ENCODE data around the gene OR13J1.
A peak's percentile ranks its signal among the peaks of the same experiment; 100 is the strongest.
"Not testable (repeated sequence)": the region's sequence is repeated elsewhere in the genome, so short reads cannot be mapped to it uniquely, and the experiment has no call there.

OR13J1 gene

DNA sequence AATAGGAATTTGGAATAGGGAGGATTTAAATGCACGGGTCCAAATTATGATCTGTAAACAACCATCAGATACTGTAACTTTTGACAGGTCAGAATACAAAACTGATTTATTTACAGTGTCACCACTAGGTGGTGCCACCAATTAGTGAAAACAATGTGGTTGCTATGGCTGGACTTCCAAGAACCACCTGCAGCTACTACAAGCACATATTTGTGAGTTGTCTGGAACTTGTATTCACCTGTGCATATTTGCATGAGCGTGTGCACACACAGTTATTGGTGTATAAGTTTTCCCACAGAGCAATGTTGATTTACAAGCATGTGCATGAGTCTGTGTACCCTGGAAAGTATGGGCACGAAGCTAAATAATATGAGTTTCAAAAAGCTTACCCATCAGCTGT, 32.8 kb upstream of the OR13J1 start:
- DNase-seq = peak; percentile 80 to 88

DNA sequence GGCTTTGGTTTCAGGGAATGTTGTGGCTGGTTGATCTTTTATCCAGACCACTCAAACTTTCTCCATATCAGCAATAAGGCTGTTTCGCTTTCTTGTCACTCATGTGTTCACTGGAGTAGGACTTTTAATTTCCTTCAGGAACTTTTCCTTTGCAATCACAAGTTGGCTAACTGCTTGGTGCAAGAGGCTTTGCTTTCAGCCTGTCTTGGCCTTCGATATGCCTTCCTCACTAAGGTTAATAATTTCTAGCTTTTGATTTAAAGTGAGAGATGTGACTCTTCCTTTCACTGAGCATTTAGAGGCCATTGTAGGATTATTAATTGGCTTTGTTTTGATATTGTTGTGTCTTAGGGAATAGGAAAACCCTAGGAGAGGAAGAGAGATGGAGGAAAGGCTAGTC, 28.8 kb upstream of the OR13J1 start:
- no peak for DNase-seq

DNA sequence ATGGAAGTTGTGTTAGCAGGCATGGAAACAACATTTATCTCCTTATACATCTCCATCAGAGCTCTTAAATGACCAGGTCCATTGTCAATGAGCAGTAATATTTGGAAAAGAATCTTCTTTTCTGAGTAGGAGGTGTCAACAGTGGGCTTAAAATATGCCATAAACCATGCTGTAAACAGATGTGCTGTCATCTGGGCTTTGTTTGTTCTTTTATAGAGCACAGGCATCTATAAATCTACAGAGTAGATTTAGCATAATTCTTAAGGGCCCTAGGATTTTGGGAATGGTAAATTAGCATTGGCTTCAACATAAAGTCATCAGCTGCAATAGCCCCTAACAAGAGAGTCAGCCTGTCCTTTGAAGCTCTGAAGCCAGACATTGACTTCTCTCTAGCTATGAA, 28.1 kb upstream of the OR13J1 start:
- no peak for DNase-seq

GRCh38 chr9:35897376-35898099, 27.3 kb upstream of the OR13J1 start:
- not testable (repeated sequence) for DNase-seq

DNA sequence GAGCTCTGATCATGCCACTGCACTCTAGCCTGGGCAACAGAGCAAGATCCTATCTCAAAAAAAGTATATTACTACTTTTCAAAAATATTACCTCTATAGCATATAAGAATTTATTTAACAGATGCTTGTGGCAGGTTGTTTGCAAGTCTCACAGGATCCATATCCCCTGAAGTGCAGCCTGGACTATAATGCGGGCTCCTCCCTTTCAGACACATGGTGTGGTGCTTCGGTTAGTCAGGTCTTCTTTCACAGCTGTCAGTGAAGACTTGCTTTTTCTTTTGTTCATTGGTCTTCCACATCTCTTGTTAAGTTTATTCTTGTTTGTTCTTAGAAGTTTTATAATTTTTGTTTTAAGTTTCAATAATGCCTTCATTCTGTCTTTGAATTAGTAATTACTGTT, 26.4 kb upstream of the OR13J1 start:
- no peak for DNase-seq

DNA sequence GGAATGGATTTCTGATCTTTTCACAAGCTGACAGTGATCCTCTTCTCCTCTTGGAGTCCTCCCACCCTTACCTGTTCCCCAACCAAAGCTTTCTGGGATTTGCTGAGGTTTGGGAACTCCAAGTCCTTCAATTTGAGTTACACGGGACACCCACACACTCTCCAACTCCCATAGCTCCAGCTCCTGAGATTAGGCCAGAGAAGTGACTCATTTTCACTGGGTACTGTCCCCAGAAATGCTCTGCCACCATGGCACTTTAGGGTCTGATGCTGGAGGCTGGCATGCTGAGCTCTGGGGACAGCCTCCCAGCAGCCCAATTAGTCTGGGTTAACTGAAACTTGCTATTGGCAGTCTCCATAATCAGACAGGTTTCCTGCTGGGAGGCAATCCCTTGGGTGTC, 21.9 kb upstream of the OR13J1 start:
- DNase-seq = no peak

- DNase-seq = no peak
These were observed 21.4 kb upstream of the OR13J1 start for GRCh38 chr9:35891646-35892045.

- DNase-seq = not testable (repeated sequence)
These were observed 14.7 kb upstream of the OR13J1 start for GRCh38 chr9:35884908-35885307.

DNA sequence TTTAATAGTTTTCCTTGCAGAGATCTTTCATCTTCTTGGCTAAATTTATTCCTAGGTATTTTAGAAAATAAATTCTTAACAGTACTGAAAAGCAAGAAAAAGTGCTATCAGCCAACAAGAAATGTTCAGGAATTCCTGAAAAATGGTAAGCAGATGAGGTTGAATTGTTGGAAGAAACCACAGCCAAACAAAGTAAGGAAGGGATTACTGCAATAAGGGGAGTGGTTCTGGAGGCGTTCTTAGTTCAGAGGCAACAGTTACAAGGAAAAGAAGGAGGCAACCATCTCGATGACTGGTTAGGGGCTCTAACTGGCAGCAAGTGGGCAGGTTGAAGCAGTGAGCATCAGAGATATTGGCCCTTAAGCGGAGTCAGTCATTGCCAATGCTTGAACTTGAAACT, 12.8 kb upstream of the OR13J1 start:
- no peak for DNase-seq

DNA sequence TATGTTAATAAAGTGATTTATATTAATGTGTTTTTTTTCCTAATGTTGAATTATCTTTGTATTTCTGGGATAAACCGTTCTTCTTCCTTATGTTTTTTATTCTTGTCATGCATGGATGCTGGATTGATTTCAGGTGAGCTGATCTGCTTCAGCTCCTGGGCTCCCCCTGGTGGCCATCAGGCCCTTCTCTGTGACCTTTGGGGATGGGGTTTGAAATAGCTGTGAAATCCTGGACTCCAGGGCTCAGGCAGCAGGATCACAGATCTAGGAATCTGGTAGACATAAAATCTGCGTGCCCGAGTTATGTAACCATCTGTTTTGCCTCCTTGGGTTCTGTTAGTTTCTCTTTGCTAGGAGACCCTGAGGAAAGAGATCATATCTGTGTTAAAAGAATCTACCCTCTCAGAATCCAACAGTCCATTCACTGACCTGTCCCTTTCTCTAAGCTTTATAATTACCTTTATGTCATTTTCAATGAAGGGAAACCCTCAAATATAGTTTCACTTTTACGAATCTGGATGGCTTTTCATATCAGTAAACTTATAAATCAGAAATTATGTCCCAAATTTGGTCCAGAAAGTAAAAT, 12.2 kb upstream of the OR13J1 start:
- peak; percentile 16 to 85 for DNase-seq

- no peak for DNase-seq
These were observed 2.3 kb upstream of the OR13J1 start for GRCh38 chr9:35872505-35872904.

DNA sequence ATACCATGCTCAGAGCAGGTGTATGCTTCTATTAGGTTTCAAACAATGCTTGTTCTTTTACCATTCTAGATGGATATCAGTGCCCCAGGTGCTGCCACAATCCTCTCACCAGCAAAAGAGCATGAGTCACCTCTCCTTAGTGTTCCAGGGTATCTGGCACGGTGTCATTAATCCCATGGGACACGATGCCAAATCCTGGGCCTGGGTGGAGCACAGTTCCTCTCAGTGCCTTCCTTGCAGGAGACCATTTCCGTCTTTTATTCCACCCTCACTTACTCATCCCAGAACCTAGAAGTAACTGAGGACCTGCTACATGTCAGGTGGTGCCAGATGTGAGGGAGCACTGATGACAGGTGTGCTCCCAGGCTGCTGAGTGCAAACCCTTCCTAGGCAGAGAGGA, 1.3 kb upstream of the OR13J1 start:
- no peak for DNase-seq

DNA sequence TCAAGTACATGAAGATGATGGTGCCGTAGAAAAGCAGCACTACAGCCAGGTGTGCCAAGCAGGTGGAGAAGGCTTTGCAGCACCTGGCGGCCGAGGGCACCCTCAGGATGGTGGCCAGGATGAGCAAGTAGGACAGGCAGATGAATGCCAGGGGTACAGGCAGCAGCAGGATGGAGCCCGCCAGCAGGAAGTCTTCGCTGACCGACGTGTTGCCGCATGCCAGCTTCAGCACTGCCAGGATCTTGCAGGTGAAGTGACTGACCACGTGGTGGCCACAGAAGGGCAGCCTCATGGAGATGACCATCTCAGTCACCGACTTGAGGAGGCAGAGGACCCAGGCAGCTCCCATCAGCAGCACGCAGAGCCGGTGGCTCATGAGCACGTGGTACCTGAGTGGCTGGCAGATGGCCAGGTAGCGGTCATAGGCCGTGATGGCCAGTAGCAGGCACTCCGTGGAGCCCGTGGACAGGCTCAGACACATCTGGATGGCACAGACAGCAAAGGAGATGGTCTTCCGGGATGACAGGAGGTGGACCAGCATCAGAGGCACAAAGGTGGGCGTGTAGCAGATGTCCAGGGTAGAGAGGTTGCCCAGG, 482 bp downstream of the OR13J1 start:
- DNase-seq = no peak

DNA sequence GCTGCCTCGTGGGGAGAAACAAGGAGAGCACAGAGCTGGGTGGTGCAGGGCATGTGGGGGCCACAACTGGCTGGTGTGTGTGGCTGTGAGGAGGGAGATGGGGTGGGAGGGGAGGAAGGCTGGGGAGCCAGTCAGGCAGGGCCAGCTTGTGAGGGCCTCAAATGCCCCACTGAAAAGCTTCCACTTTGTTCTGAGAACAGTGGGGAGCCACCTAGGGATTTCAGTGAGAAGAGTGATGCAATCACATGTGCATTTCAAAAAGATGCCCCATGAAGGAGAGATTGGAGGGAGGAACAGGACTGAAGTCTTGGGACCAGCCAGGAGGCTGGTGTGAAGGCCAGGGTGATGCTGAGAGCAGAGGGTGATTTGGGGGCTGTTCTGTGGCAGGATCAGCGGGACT, 1.3 kb downstream of the OR13J1 start:
- DNase-seq = no peak

- no peak for DNase-seq
These were observed 2.7 kb downstream of the OR13J1 start for GRCh38 chr9:35867538-35867937.

- no peak for DNase-seq
These were observed 5.4 kb downstream of the OR13J1 start for GRCh38 chr9:35864695-35865255.

- DNase-seq = no peak
These were observed 6.6 kb downstream of the OR13J1 start for GRCh38 chr9:35863583-35863982.

DNA sequence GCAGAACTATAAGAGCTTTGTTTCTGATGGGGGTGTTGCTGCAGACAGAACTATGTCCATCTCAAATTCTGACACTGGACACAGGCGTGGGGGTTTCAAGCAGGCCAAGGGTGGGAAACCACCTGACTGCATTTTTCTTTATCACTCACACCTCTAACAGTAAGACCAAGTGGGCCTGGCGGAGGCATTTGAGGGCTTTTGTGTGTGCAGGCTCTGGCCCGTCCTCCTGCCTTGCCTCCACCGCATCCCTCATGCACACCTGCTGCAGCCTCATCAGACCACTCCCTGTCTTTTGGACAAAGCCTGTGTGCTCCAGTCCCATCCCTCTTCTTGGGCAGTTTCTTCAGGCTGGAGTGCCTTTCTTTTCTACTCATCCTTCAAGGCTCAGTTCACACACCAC, 7.9 kb downstream of the OR13J1 start:
- no peak for DNase-seq

DNA sequence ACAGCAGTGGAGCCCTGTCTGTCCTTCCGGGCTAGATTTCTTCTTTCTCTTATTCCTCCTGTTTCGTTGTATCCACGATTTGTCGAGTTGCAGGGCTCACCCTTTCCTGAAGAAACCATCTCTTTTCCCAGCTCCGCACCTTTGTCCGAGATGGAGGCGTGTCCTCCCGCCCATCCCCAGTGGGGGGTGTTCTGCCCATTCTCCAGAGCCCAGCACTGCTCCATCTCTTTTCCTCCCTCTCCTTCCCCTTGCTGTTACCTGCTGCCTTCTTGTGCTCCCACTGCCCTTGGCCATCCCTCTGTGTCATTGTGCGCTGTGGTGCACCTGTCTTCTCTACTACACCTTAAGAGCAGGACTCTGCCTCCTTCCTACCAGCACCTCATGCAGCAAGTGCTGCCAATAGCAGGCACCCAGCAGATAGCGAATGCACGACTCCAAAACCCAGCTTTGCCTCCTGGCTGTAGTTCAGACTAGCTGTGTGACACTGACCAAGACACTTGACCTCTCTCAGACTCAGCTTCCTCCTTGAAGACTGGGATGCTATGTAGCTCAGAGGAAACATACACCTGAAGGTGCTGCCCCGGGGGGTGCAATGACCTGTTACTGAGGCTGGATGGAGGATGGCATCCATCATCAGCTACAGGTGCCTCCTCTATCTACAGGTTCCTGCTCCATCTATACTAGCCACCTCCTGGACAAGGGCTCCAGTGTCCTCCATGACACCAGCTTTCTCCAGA, 8.9 kb downstream of the OR13J1 start:
- no peak for DNase-seq

DNA sequence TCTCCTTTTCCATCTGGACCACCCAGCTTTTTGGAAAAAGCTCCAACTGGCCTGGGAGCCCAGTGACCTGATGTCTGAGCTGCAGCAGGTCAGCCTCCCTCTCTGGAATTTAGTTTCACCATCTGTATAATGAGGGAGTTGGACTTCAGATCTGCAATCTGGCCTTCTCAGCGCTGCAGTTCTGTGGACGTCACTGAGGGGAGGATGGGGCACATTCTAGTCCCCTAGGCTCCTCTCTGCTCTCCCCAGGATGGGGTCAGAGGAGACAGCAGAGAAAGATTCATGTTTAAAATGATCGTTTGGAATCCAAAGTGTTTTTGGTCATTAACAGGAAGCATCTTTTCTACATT, 10.2 kb downstream of the OR13J1 start:
- DNase-seq = no peak

GRCh38 chr9:35859310-35859989, 10.8 kb downstream of the OR13J1 start:
- DNase-seq = no peak

DNA sequence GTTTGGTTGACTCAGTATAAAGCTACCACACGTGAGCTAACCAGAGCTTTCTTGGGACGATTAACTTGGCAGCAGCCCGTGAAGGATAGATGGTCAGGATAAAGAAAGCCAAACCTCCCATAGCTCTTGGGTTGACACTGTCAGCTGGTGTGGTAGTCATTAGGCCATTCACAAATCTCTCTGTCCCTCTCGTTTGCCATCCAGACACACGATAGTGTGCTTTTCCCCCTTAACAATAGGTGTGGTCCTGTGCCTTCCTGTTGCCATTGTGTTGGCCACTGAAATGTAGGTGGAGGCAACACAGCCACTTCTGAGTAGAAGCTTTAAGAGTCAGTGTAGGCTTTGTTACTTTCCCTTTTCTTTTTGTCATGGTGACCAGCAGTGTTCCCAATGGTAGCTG, 11.7 kb downstream of the OR13J1 start:
- no peak for DNase-seq

DNA sequence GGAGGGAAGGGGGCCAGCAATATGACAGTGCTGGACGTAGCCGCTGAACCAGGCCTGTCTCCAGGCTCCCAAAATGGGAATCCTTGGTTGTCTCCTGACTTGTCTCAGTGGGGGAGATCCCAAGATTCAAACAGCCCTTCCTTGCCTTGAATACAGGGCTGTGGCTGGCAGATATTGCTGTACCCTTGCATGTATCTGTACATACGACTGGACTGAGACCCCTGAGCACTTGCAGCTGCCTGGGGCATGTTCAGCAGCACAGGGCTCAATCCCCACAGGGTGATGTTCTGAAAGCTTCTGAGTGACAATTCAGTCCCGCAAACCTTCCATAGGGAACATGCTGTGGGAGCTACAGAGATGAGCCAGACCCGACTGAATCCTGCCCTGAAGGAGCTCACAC, 13.3 kb downstream of the OR13J1 start:
- DNase-seq = no peak
